HEK293 (cell line): ENCODE measurements around the gene TOPORS.

Source experiments
- CTCF ChIA-PET: fragments of 350-600 bp; formaldehyde crosslinking; extraction: SDS; loops from one replicate; lab custom pipeline; 2021; ENCODE audit warnings: antibody characterized with exemption; lab: Yijun Ruan, JAX
- POLR2A ChIA-PET: fragments of 300-600 bp; formaldehyde crosslinking; extraction: SDS; loops from one replicate; lab custom pipeline; 2020; ENCODE audit warnings: antibody characterized with exemption, inconsistent platforms; lab: Yijun Ruan, JAX
- H3K27ac ChIP-seq: fragments of 200-500 bp; sonication (Bioruptor generic); 2 replicates; pipeline ENCODE4 v1.5.1; 2014; ENCODE audit warnings: low read depth, low read length, control low read depth, inconsistent platforms; ENCODE audit errors: extremely low read depth
- H3K36me3 ChIP-seq, 2 experiments: fragments of 200-500 bp in 1 of 2; sonication (Bioruptor generic) in 1 of 2; 1 replicate in 1 of 2; 2 replicates in 1 of 2; pipeline ENCODE4 v1.5.1; 2014 to 2017; ENCODE audit warnings: inconsistent platforms in 2 of 2, low read length in 2 of 2; ENCODE audit not compliant: control insufficient read depth in 2 of 2, insufficient read depth in 1 of 2
- H3K4me1 ChIP-seq: fragments of 200-500 bp; sonication (Bioruptor generic); 2 replicates; pipeline ENCODE4 v1.5.1; 2014; ENCODE audit warnings: mild to moderate bottlenecking, low read length, inconsistent platforms; ENCODE audit not compliant: control insufficient read depth, insufficient read depth
- H3K4me3 ChIP-seq: 2 replicates; pipeline ENCODE4 v1.5.1; 2011; ENCODE audit warnings: low read depth, mild to moderate bottlenecking, control low read depth, low read length, moderate library complexity
- H3K9me3 ChIP-seq: fragments of 200-500 bp; sonication (Bioruptor generic); 2 replicates; pipeline ENCODE4 v1.5.1; 2014; ENCODE audit warnings: low read depth, low read length, inconsistent platforms; ENCODE audit not compliant: control insufficient read depth, insufficient read depth
- FEZF1 ChIP-seq: fragments of 450-650 bp; formaldehyde crosslinking; IDR thresholded peaks from 2 replicates; pipeline ENCODE4 v1.5.1; 2016; ENCODE audit warnings: missing biosample characterization, missing genetic modification characterization
- HIC1 ChIP-seq: fragments of 450-650 bp; formaldehyde crosslinking; IDR thresholded peaks from 2 replicates; pipeline ENCODE4 v1.5.1; 2016; ENCODE audit warnings: missing biosample characterization, missing genetic modification characterization
- KLF1 ChIP-seq: fragments of 450-650 bp; formaldehyde crosslinking; IDR thresholded peaks from 2 replicates; pipeline ENCODE4 v1.5.1; 2016; ENCODE audit warnings: missing biosample characterization, missing genetic modification characterization
- KLF10 ChIP-seq: fragments of 450-650 bp; IDR thresholded peaks from 2 replicates; pipeline ENCODE4 v1.5.1; 2018; ENCODE audit warnings: missing biosample characterization, mild to moderate bottlenecking, missing genetic modification characterization
- KLF7 ChIP-seq: fragments of 450-650 bp; formaldehyde crosslinking; IDR thresholded peaks from 2 replicates; pipeline ENCODE4 v1.5.1; 2016; ENCODE audit warnings: missing biosample characterization, missing genetic modification characterization, borderline replicate concordance
- PATZ1 ChIP-seq: fragments of 450-650 bp; formaldehyde crosslinking; IDR thresholded peaks from 2 replicates; pipeline ENCODE4 v1.5.1; 2016; ENCODE audit warnings: missing biosample characterization, missing genetic modification characterization
- PRDM1 ChIP-seq: fragments of 450-650 bp; formaldehyde crosslinking; IDR thresholded peaks from 2 replicates; pipeline ENCODE4; 2016; ENCODE audit warnings: missing biosample characterization, missing genetic modification characterization
- SCRT2 ChIP-seq: fragments of 450-650 bp; formaldehyde crosslinking; IDR thresholded peaks from 2 replicates; pipeline ENCODE4 v1.5.1; 2016; ENCODE audit warnings: missing biosample characterization, missing genetic modification characterization
- WT1 ChIP-seq: fragments of 450-650 bp; formaldehyde crosslinking; IDR thresholded peaks from 2 replicates; pipeline ENCODE4 v1.5.1; 2016; ENCODE audit warnings: missing biosample characterization, missing genetic modification characterization
- ZBTB11 ChIP-seq: fragments of 450-650 bp; formaldehyde crosslinking; conservative IDR thresholded peaks from 2 replicates; pipeline ENCODE4 v1.5.1; 2016; ENCODE audit warnings: low read depth, missing biosample characterization, missing genetic modification characterization
- ZBTB17 ChIP-seq: fragments of 450-650 bp; formaldehyde crosslinking; IDR thresholded peaks from 2 replicates; pipeline ENCODE4 v1.5.1; 2016; ENCODE audit warnings: missing biosample characterization, missing genetic modification characterization
- ZBTB20 ChIP-seq: fragments of 450-650 bp; formaldehyde crosslinking; IDR thresholded peaks from 2 replicates; pipeline ENCODE4 v1.5.1; 2016; ENCODE audit warnings: missing biosample characterization, missing genetic modification characterization
- ZBTB48 ChIP-seq: fragments of 450-650 bp; formaldehyde crosslinking; IDR thresholded peaks from 2 replicates; pipeline ENCODE4 v1.5.1; 2016; ENCODE audit warnings: missing biosample characterization, missing genetic modification characterization
- ZEB2 ChIP-seq: fragments of 450-650 bp; formaldehyde crosslinking; IDR thresholded peaks from 2 replicates; pipeline ENCODE4 v1.5.1; 2016; ENCODE audit warnings: missing biosample characterization, missing genetic modification characterization
- ZNF112 ChIP-seq: fragments of 450-650 bp; formaldehyde crosslinking; IDR thresholded peaks from 2 replicates; pipeline ENCODE4 v1.5.0; 2017; ENCODE audit warnings: missing biosample characterization, missing genetic modification characterization
- ZNF146 ChIP-seq: fragments of 450-650 bp; formaldehyde crosslinking; IDR thresholded peaks from 2 replicates; pipeline ENCODE4 v1.5.1; 2016; ENCODE audit warnings: missing biosample characterization, missing genetic modification characterization
- ZNF169 ChIP-seq: fragments of 450-650 bp; formaldehyde crosslinking; IDR thresholded peaks from 2 replicates; pipeline ENCODE4 v1.5.1; 2016; ENCODE audit warnings: missing biosample characterization, missing genetic modification characterization
- ZNF175 ChIP-seq: fragments of 450-650 bp; formaldehyde crosslinking; IDR thresholded peaks from 2 replicates; pipeline ENCODE4 v1.5.1; 2016; ENCODE audit warnings: missing biosample characterization, missing genetic modification characterization
- ZNF202 ChIP-seq: fragments of 450-650 bp; formaldehyde crosslinking; IDR thresholded peaks from 2 replicates; pipeline ENCODE4 v1.5.1; 2016; ENCODE audit warnings: missing biosample characterization, missing genetic modification characterization, borderline replicate concordance
- ZNF366 ChIP-seq: fragments of 450-650 bp; formaldehyde crosslinking; conservative IDR thresholded peaks from 2 replicates; pipeline ENCODE4 v1.5.1; 2016; ENCODE audit warnings: missing biosample characterization, missing genetic modification characterization
- ZNF416 ChIP-seq: fragments of 450-650 bp; formaldehyde crosslinking; IDR thresholded peaks from 2 replicates; pipeline ENCODE4 v1.5.1; 2016; ENCODE audit warnings: missing biosample characterization, missing genetic modification characterization
- ZNF600 ChIP-seq: fragments of 450-650 bp; formaldehyde crosslinking; IDR thresholded peaks from 2 replicates; pipeline ENCODE4 v1.5.1; 2016; ENCODE audit warnings: missing biosample characterization, missing genetic modification characterization
- ZNF629 ChIP-seq: fragments of 450-650 bp; formaldehyde crosslinking; IDR thresholded peaks from 2 replicates; pipeline ENCODE4 v1.5.1; 2017; ENCODE audit warnings: missing biosample characterization, missing genetic modification characterization
- ZNF768 ChIP-seq: fragments of 450-650 bp; formaldehyde crosslinking; IDR thresholded peaks from 2 replicates; pipeline ENCODE4 v1.5.1; 2018; ENCODE audit warnings: missing biosample characterization, mild to moderate bottlenecking, missing genetic modification characterization
- TF ChIP-seq, protein P1 (sequence below): fragments of 450-650 bp; formaldehyde crosslinking; IDR thresholded peaks from 2 replicates; pipeline ENCODE4 v1.5.1; 2016; ENCODE audit warnings: missing biosample characterization, missing genetic modification characterization
- TF ChIP-seq, protein P2 (sequence below): fragments of 450-650 bp; formaldehyde crosslinking; IDR thresholded peaks from 2 replicates; pipeline ENCODE4 v1.5.1; 2016; ENCODE audit warnings: missing biosample characterization, missing genetic modification characterization

Gene TOPORS

GRCh38 chr9:32526041-32526706 lies 26.2 kb downstream of the TOPORS start, which contains the start of gene RIGI:
Gene RIGI (minus strand): TSS chr9:32526196. CDS start chr9:32526166, 30 bp downstream.
- Histone ChIP-seq H3K4me1 (peaks cover 4% of the 10 kb centered on the region; the same call in 1 of the 2 replicates), H3K36me3 (no peaks in the 10 kb centered on the region; a peak in 1 of 3 replicates), H3K9me3 (no peaks in the 10 kb centered on the region), H3K4me3 (peak within 1 kb of the TSS; percentile 53), H3K27ac (peak within 1 kb of the TSS; percentile 69)
- POLR2A ChIA-PET: interaction anchor here (0.6 to 2.8 kb wide), 13 partner anchors 9 to 499 kb away, joined by 3 to 36 read pairs (median 4); partner anchors contain the start of genes ACO1, DNAJA1 and SMIM27
- CTCF ChIA-PET: interaction anchor here (0.6 to 9.6 kb wide), 36 partner anchors 9 to 1407 kb away, joined by 3 to 130 read pairs (median 5); partner anchors contain the start of genes ACO1, NDUFB6, SMIM27 and TOPORS
- TF ChIP-seq, protein P1, sequence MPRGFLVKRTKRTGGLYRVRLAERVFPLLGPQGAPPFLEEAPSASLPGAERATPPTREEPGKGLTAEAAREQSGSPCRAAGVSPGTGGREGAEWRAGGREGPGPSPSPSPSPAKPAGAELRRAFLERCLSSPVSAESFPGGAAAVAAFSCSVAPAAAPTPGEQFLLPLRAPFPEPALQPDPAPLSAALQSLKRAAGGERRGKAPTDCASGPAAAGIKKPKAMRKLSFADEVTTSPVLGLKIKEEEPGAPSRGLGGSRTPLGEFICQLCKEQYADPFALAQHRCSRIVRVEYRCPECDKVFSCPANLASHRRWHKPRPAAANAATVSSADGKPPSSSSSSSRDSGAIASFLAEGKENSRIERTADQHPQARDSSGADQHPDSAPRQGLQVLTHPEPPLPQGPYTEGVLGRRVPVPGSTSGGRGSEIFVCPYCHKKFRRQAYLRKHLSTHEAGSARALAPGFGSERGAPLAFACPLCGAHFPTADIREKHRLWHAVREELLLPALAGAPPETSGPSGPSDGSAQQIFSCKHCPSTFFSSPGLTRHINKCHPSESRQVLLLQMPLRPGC (tag by site-specific recombination): peak; percentile 51; the same call in 1 of the 2 replicates
- TF ChIP-seq ZNF169 (tag by site-specific recombination) (no peak), ZBTB48 (tag by site-specific recombination) (peak; percentile 75), ZNF416 (no peak), SCRT2 (tag by site-specific recombination) (peak; percentile 97), ZNF768 (tag by site-specific recombination) (no peak), ZEB2 (peak; percentile 78), KLF10 (tag by site-specific recombination) (peak; percentile 64), ZBTB11 (tag by site-specific recombination) (peak; percentile 39), HIC1 (tag by site-specific recombination) (peak; percentile 35; the same call in 1 of the 2 replicates), ZNF112 (tag by site-specific recombination) (no peak), ZNF366 (tag by site-specific recombination) (peak; percentile 30; the same call in 1 of the 2 replicates), KLF7 (tag by site-specific recombination) (peak; percentile 41; the same call in 1 of the 2 replicates), ZNF146 (tag by site-specific recombination) (no peak), ZNF202 (tag by site-specific recombination) (no peak), ZNF629 (tag by site-specific recombination) (peak; percentile 41), ZBTB20 (tag by site-specific recombination) (peak; percentile 70; the same call in 1 of the 2 replicates), ZBTB17 (tag by site-specific recombination) (peak; percentile 66), FEZF1 (tag by site-specific recombination) (no peak), PATZ1 (tag by site-specific recombination) (peak; percentile 41; the same call in 1 of the 2 replicates), ZNF600 (tag by site-specific recombination) (0 out of 2 replicates have a peak, but pooled peaks have one; percentile 24), ZNF175 (tag by site-specific recombination) (no peak), KLF1 (tag by site-specific recombination) (peak; percentile 42), WT1 (no peak), PRDM1 (tag by site-specific recombination) (peak; percentile 68; the same call in 1 of the 2 replicates)
- TF ChIP-seq, protein P2, sequence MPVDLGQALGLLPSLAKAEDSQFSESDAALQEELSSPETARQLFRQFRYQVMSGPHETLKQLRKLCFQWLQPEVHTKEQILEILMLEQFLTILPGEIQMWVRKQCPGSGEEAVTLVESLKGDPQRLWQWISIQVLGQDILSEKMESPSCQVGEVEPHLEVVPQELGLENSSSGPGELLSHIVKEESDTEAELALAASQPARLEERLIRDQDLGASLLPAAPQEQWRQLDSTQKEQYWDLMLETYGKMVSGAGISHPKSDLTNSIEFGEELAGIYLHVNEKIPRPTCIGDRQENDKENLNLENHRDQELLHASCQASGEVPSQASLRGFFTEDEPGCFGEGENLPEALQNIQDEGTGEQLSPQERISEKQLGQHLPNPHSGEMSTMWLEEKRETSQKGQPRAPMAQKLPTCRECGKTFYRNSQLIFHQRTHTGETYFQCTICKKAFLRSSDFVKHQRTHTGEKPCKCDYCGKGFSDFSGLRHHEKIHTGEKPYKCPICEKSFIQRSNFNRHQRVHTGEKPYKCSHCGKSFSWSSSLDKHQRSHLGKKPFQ: peak; percentile 46; the same call in 1 of the 2 replicates
